ENCODE data around the gene MARCHF3.
A peak's percentile ranks its signal among the peaks of the same experiment; 100 is the strongest.
"Not testable (repeated sequence)": the region's sequence is repeated elsewhere in the genome, so short reads cannot be mapped to it uniquely, and the experiment has no call there.

The MARCHF3 gene

GRCh38 chr5:126857472-126858410 is 172.6 kb downstream of the MARCHF3 start:
- peak overlapping the region; percentile 58 for H3K27ac ChIP-seq (ENCODE audit: low read length)
- H3K4me3 ChIP-seq (ENCODE audit: low read length in 2 of 2): peak overlapping the region in 1 of 2 donors; percentile 22
- no peaks in the 10 kb centered on the region for H3K9me3 ChIP-seq (ENCODE audit: control insufficient read depth in 2 of 2, low read length in 2 of 2)
- H3K36me3 ChIP-seq (ENCODE audit: control insufficient read depth in 2 of 2, insufficient read depth in 2 of 2, low read length in 2 of 2): no peaks in the 10 kb centered on the region
- no peaks in the 10 kb centered on the region for H3K27me3 ChIP-seq (ENCODE audit: control insufficient read depth in 1 of 2, insufficient read depth in 2 of 2, low read length in 2 of 2)
- H3K4me1 ChIP-seq (ENCODE audit: control insufficient read depth, insufficient read depth, low read length): peaks cover 14% of the 10 kb centered on the region
- H3K9ac ChIP-seq (ENCODE audit: low read length in 2 of 2): no peak overlapping the region

GRCh38 chr5:126855266-126855665 is 175.1 kb downstream of the MARCHF3 start:
- peaks cover 19% of the 10 kb centered on the region for H3K4me1 ChIP-seq (ENCODE audit: control insufficient read depth, insufficient read depth, low read length)
- no peaks in the 10 kb centered on the region for H3K27me3 ChIP-seq (ENCODE audit: control insufficient read depth in 1 of 2, insufficient read depth in 2 of 2, low read length in 2 of 2)
- H3K36me3 ChIP-seq (ENCODE audit: control insufficient read depth in 2 of 2, insufficient read depth in 2 of 2, low read length in 2 of 2): no peaks in the 10 kb centered on the region
- H3K27ac ChIP-seq (ENCODE audit: low read length): no peak overlapping the region
- no peaks in the 10 kb centered on the region for H3K9me3 ChIP-seq (ENCODE audit: control insufficient read depth in 2 of 2, low read length in 2 of 2)
- no peak overlapping the region for H3K4me3 ChIP-seq (ENCODE audit: low read length in 2 of 2)
- H3K9ac ChIP-seq (ENCODE audit: low read length in 2 of 2): no peak overlapping the region

DNA sequence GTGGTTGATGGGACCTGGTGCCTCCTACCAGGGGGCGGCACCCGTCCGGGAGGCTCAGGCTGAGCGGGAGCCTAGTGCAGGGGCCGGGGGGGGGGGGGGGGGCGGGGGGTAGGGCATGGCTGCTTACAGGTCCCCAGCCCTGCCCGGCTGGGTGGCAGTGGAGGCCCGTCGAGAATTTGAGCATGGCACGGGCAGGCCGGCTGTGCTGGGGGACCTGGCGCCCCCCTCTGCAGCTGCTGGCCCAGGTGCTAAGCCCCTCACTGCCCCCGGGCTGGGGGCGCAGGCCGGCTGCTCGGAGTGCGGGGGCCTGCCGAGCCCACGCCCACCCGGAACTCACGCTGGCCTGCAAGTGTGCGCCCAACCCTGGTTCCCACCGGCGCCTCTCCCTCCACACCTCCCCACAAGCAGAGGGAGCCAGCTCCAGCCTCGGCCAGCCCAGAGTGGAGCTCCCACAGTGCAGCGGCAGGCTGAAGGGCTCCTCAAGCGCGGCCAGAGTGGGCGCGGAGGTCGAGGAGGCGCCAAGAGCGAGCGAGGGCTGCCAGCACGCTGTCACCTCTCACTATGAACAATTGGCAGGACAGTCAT is 175.7 kb downstream of the MARCHF3 start:
- H3K36me3 ChIP-seq (ENCODE audit: control insufficient read depth in 2 of 2, insufficient read depth in 2 of 2, low read length in 2 of 2): no peaks in the 10 kb centered on the region
- H3K9ac ChIP-seq (ENCODE audit: low read length in 2 of 2): no peak overlapping the region
- H3K27me3 ChIP-seq (ENCODE audit: control insufficient read depth in 1 of 2, insufficient read depth in 2 of 2, low read length in 2 of 2): no peaks in the 10 kb centered on the region
- H3K4me3 ChIP-seq (ENCODE audit: low read length in 2 of 2): no peak overlapping the region
- peaks cover 19% of the 10 kb centered on the region for H3K4me1 ChIP-seq (ENCODE audit: control insufficient read depth, insufficient read depth, low read length)
- H3K9me3 ChIP-seq (ENCODE audit: control insufficient read depth in 2 of 2, low read length in 2 of 2): no peaks in the 10 kb centered on the region
- no peak overlapping the region for H3K27ac ChIP-seq (ENCODE audit: low read length)

- H3K4me3 ChIP-seq (ENCODE audit: low read length in 2 of 2); H3K9me3 ChIP-seq (ENCODE audit: control insufficient read depth in 2 of 2, low read length in 2 of 2); H3K36me3 ChIP-seq (ENCODE audit: control insufficient read depth in 2 of 2, insufficient read depth in 2 of 2, low read length in 2 of 2); H3K27ac ChIP-seq (ENCODE audit: low read length); H3K9ac ChIP-seq (ENCODE audit: low read length in 2 of 2); H3K27me3 ChIP-seq (ENCODE audit: control insufficient read depth in 1 of 2, insufficient read depth in 2 of 2, low read length in 2 of 2): not testable (repeated sequence)
- H3K4me1 ChIP-seq (ENCODE audit: control insufficient read depth, insufficient read depth, low read length): peaks cover 19% of the 10 kb centered on the region
Measured at GRCh38 chr5:126853541-126854307, 176.6 kb downstream of the MARCHF3 start.

GRCh38 chr5:126852841-126853271 is 177.5 kb downstream of the MARCHF3 start:
- Histone ChIP-seq H3K4me1 (ENCODE audit: control insufficient read depth, insufficient read depth, low read length) (peaks cover 12% of the 10 kb centered on the region), H3K27ac (ENCODE audit: low read length) (peak overlapping the region; percentile 49), H3K9ac (ENCODE audit: low read length in 2 of 2) (no peak overlapping the region), H3K4me3 (ENCODE audit: low read length in 2 of 2) (no peak overlapping the region), H3K27me3 (ENCODE audit: control insufficient read depth in 1 of 2, insufficient read depth in 2 of 2, low read length in 2 of 2) (no peaks in the 10 kb centered on the region), H3K9me3 (ENCODE audit: control insufficient read depth in 2 of 2, low read length in 2 of 2) (no peaks in the 10 kb centered on the region), H3K36me3 (ENCODE audit: control insufficient read depth in 2 of 2, insufficient read depth in 2 of 2, low read length in 2 of 2) (no peaks in the 10 kb centered on the region)

DNA sequence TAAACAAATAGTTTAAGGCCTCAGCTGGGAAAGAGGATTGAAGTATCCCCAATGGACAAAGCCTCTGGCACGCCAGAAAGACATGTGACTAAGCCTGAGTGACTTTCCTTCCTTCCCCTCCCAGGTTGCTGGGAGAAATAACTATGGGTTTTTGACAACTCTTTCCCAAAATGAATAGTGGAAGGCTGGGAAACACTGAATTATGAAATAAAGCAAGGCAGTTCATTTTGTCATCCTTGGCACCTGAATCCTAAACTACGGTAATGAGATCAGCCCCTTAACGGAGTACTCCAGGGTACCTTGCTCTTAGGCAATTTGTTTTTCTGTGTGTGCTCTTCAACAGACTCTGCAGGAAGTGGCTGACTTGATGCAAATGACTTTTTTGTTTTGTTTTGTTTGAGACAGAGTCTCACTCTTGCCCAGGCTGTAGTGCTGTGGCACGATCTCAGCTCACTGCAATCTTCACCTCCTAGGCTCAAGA is 178.2 kb downstream of the MARCHF3 start:
- no peaks in the 10 kb centered on the region for H3K9me3 ChIP-seq (ENCODE audit: control insufficient read depth in 2 of 2, low read length in 2 of 2)
- H3K9ac ChIP-seq (ENCODE audit: low read length in 2 of 2): no peak overlapping the region
- peaks cover 5% of the 10 kb centered on the region for H3K4me1 ChIP-seq (ENCODE audit: control insufficient read depth, insufficient read depth, low read length)
- H3K36me3 ChIP-seq (ENCODE audit: control insufficient read depth in 2 of 2, insufficient read depth in 2 of 2, low read length in 2 of 2): no peaks in the 10 kb centered on the region
- no peaks in the 10 kb centered on the region for H3K27me3 ChIP-seq (ENCODE audit: control insufficient read depth in 1 of 2, insufficient read depth in 2 of 2, low read length in 2 of 2)
- H3K4me3 ChIP-seq (ENCODE audit: low read length in 2 of 2): peak overlapping the region in 1 of 2 donors; percentile 44
- H3K27ac ChIP-seq (ENCODE audit: low read length): peak overlapping the region; percentile 49

DNA sequence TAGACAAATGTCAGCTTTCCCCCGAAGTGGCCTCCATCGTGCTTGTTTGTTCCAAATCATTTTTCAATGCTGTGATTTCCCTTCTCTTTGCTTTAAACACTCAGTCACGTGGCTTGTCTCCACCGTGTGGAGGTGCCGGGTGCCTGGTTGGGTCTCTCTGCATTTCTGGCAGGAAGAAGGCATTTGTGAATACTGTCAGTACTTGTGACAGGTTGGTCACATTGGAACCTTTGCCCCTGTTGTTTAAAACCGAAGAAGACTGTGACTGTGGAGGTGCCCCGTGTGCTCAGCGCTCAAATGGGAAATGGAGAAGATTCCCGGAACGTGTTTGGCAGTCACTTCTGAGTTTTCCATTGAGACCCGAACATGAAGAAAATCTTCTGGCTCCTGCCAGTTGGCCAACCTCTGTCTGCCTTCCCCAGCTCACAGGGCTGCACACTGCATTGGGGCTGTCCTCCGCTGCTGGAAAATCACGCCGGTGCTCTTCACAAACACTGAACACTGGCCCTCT is 178.8 kb downstream of the MARCHF3 start:
- peak overlapping the region in 1 of 2 donors; percentile 44 for H3K4me3 ChIP-seq (ENCODE audit: low read length in 2 of 2)
- no peak overlapping the region for H3K9ac ChIP-seq (ENCODE audit: low read length in 2 of 2)
- no peaks in the 10 kb centered on the region for H3K27me3 ChIP-seq (ENCODE audit: control insufficient read depth in 1 of 2, insufficient read depth in 2 of 2, low read length in 2 of 2)
- peaks cover 9% of the 10 kb centered on the region for H3K4me1 ChIP-seq (ENCODE audit: control insufficient read depth, insufficient read depth, low read length)
- peak overlapping the region; percentile 31 for H3K27ac ChIP-seq (ENCODE audit: low read length)
- H3K36me3 ChIP-seq (ENCODE audit: control insufficient read depth in 2 of 2, insufficient read depth in 2 of 2, low read length in 2 of 2): no peaks in the 10 kb centered on the region
- no peaks in the 10 kb centered on the region for H3K9me3 ChIP-seq (ENCODE audit: control insufficient read depth in 2 of 2, low read length in 2 of 2)

DNA sequence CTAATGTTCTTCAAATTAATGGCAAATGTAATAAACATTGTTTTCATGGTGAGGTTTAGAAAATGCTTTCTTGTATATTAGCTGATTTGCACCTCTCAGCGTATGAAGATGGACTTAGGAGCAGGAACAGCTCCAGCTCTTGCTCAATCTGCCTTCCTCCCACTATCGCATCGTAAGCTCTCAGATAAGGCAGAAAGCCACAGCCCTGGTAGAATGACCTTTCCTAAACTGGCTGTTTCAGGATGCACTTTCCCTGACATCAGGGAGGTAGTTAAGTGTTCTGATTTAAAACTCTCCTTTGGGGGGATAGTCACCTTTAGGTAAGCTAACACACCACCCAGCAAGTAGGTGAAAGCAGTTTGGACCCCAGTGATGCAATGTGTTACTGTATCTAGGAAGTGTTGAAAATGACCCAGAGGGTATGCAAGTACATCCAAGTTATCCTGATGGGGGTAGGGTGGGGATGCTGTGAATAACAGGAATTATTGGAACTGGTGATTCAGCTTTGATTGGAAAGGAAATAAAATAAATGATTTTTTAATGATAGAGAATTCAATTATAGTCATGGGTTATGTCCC is 181.2 kb downstream of the MARCHF3 start:
- Histone ChIP-seq H3K4me1 (ENCODE audit: control insufficient read depth, insufficient read depth, low read length) (peaks cover 9% of the 10 kb centered on the region), H3K9me3 (ENCODE audit: control insufficient read depth in 2 of 2, low read length in 2 of 2) (no peaks in the 10 kb centered on the region), H3K4me3 (ENCODE audit: low read length in 2 of 2) (no peak overlapping the region), H3K27ac (ENCODE audit: low read length) (no peak overlapping the region), H3K36me3 (ENCODE audit: control insufficient read depth in 2 of 2, insufficient read depth in 2 of 2, low read length in 2 of 2) (no peaks in the 10 kb centered on the region), H3K27me3 (ENCODE audit: control insufficient read depth in 1 of 2, insufficient read depth in 2 of 2, low read length in 2 of 2) (no peaks in the 10 kb centered on the region), H3K9ac (ENCODE audit: low read length in 2 of 2) (no peak overlapping the region)

GRCh38 chr5:126848253-126848652 is 182.1 kb downstream of the MARCHF3 start:
- Histone ChIP-seq H3K27ac (ENCODE audit: low read length) (peak overlapping the region; percentile 46), H3K4me1 (ENCODE audit: control insufficient read depth, insufficient read depth, low read length) (peaks cover 9% of the 10 kb centered on the region), H3K9ac (ENCODE audit: low read length in 2 of 2) (peak overlapping the region; percentile 13 to 45), H3K9me3 (ENCODE audit: control insufficient read depth in 2 of 2, low read length in 2 of 2) (no peaks in the 10 kb centered on the region), H3K27me3 (ENCODE audit: control insufficient read depth in 1 of 2, insufficient read depth in 2 of 2, low read length in 2 of 2) (no peaks in the 10 kb centered on the region), H3K4me3 (ENCODE audit: low read length in 2 of 2) (no peak overlapping the region), H3K36me3 (ENCODE audit: control insufficient read depth in 2 of 2, insufficient read depth in 2 of 2, low read length in 2 of 2) (no peaks in the 10 kb centered on the region)

- Histone ChIP-seq H3K4me1 (ENCODE audit: control insufficient read depth, insufficient read depth, low read length) (peaks cover 9% of the 10 kb centered on the region), H3K9me3 (ENCODE audit: control insufficient read depth in 2 of 2, low read length in 2 of 2) (no peaks in the 10 kb centered on the region), H3K36me3 (ENCODE audit: control insufficient read depth in 2 of 2, insufficient read depth in 2 of 2, low read length in 2 of 2) (no peaks in the 10 kb centered on the region), H3K9ac (ENCODE audit: low read length in 2 of 2) (peak overlapping the region in 1 of 2 donors; percentile 45), H3K27ac (ENCODE audit: low read length) (peak overlapping the region; percentile 46), H3K27me3 (ENCODE audit: control insufficient read depth in 1 of 2, insufficient read depth in 2 of 2, low read length in 2 of 2) (no peaks in the 10 kb centered on the region), H3K4me3 (ENCODE audit: low read length in 2 of 2) (no peak overlapping the region)
Measured at GRCh38 chr5:126847826-126848251, 182.5 kb downstream of the MARCHF3 start.

All from stomach smooth muscle (tissue), 2 donors.